A673 (cell line): ENCODE results near the gene TMEM185B.

Experiments used
- EZH2 ChIP-seq: fragments of 200-600 bp; sonication (generic); IDR thresholded peaks from 2 replicates; pipeline ENCODE4 v1.6.1; 2017; ENCODE audit warnings: borderline replicate concordance, low read depth, mild to moderate bottlenecking, mixed read lengths, antibody characterized with exemption, low read length; ENCODE audit not compliant: poor library complexity, severe bottlenecking
- TF ChIP-seq, protein P1 (sequence below): fragments of 300-800, 200-600 bp; sonication (generic); conservative IDR thresholded peaks from 2 replicates; pipeline ENCODE4 v1.5.1; 2017; ENCODE audit warnings: low read depth, mild to moderate bottlenecking, antibody characterized with exemption, low read length, moderate library complexity, mixed read lengths

DNA sequence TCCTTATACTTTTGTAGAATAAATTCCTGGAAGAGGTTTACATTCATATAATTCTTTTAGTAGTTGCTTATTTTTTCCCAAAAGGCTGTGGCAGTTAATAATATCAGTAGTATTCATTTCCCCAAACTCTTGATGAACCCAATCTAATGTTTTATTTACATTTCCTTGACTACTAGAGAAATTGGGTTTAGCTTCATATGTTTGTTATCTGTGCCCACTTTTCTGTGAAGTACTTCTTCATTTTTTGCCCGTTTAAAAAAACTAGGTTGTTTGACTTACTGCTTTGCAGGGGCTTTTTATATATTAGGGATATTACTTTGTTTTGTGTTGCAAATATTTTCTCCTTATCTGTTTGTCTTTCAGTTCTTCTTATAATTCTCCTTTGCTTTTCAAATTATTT is 46.6 kb upstream of the TMEM185B start:
- TF ChIP-seq, protein P1, sequence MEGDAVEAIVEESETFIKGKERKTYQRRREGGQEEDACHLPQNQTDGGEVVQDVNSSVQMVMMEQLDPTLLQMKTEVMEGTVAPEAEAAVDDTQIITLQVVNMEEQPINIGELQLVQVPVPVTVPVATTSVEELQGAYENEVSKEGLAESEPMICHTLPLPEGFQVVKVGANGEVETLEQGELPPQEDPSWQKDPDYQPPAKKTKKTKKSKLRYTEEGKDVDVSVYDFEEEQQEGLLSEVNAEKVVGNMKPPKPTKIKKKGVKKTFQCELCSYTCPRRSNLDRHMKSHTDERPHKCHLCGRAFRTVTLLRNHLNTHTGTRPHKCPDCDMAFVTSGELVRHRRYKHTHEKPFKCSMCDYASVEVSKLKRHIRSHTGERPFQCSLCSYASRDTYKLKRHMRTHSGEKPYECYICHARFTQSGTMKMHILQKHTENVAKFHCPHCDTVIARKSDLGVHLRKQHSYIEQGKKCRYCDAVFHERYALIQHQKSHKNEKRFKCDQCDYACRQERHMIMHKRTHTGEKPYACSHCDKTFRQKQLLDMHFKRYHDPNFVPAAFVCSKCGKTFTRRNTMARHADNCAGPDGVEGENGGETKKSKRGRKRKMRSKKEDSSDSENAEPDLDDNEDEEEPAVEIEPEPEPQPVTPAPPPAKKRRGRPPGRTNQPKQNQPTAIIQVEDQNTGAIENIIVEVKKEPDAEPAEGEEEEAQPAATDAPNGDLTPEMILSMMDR = no peak
- TF ChIP-seq EZH2 = no peak
